Neural crest cell (in vitro differentiated cells): ENCODE results near the gene SPN. TPM values are rescaled to one million over a fixed set of nuclear protein-coding genes. Genes with fewer than 3 reads are reported as not detected.

ENCODE experiments used
- DNase-seq: peaks from one replicate; pipeline ENCODE4 v3.0.0; 2021; ENCODE audit warnings: low read depth, mixed read lengths, low spot score
- H3K27ac Mint-ChIP-seq: one replicate; pipeline ENCODE4 v1.8.0; 2021; ENCODE audit warnings: mild to moderate bottlenecking, mixed read lengths; ENCODE audit not compliant: unreplicated experiment
- H3K27me3 Mint-ChIP-seq: 2 replicates; pipeline ENCODE4 v1.8.0; 2021; ENCODE audit warnings: low read depth, mild to moderate bottlenecking, mixed read lengths
- H3K36me3 Mint-ChIP-seq: 2 replicates; pipeline ENCODE4 v1.8.0; 2021; ENCODE audit warnings: low read depth, mild to moderate bottlenecking, mixed read lengths
- H3K4me1 Mint-ChIP-seq: 2 replicates; pipeline ENCODE4 v1.8.0; 2021; ENCODE audit warnings: mixed read lengths
- H3K4me3 Mint-ChIP-seq: one replicate; pipeline ENCODE4 v1.8.0; 2021; ENCODE audit warnings: mild to moderate bottlenecking, mixed read lengths
- H3K9me3 Mint-ChIP-seq: 2 replicates; pipeline ENCODE4 v1.8.0; 2021; ENCODE audit warnings: mixed read lengths
- total RNA-seq: library from RNA; stranded (reverse); gene quantifications from 2 replicates; pipeline ENCODE4 v1.2.1, GENCODE V29; 2021
- TF ChIP-seq, protein P1 (sequence below): fragments of 200-600 bp; sonication (generic); conservative IDR thresholded peaks from 2 replicates; pipeline ENCODE4 v1.5.0; 2021; ENCODE audit warnings: antibody characterized with exemption, mild to moderate bottlenecking

Gene SPN
- total RNA-seq, 1 donor from 2014 or later, result 0.16 TPM

- Mint-ChIP-seq H3K9me3 (no peaks in the 10 kb centered on the region), H3K4me1 (peaks cover 11% of the 10 kb centered on the region), H3K27me3 (no peaks in the 10 kb centered on the region), H3K4me3 (no peak overlapping the region), H3K36me3 (no peaks in the 10 kb centered on the region), H3K27ac (no peak overlapping the region)
- no peak for DNase-seq
- TF ChIP-seq, protein P1, sequence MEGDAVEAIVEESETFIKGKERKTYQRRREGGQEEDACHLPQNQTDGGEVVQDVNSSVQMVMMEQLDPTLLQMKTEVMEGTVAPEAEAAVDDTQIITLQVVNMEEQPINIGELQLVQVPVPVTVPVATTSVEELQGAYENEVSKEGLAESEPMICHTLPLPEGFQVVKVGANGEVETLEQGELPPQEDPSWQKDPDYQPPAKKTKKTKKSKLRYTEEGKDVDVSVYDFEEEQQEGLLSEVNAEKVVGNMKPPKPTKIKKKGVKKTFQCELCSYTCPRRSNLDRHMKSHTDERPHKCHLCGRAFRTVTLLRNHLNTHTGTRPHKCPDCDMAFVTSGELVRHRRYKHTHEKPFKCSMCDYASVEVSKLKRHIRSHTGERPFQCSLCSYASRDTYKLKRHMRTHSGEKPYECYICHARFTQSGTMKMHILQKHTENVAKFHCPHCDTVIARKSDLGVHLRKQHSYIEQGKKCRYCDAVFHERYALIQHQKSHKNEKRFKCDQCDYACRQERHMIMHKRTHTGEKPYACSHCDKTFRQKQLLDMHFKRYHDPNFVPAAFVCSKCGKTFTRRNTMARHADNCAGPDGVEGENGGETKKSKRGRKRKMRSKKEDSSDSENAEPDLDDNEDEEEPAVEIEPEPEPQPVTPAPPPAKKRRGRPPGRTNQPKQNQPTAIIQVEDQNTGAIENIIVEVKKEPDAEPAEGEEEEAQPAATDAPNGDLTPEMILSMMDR, result no peak
These were observed 56.0 kb downstream of the SPN start for GRCh38 chr16:29719063-29719462.

Other genes with a start within 250 kb of the SPN start
- gene BOLA2, start 208.9 kb upstream of the SPN start, total RNA-seq, result 7.8 and 8.6 TPM in 2 replicates
- 43.1 and 67.3 TPM in 2 replicates for gene SLX1B, start 208.7 kb upstream of the SPN start, total RNA-seq
- 3.0 and 4.3 TPM in 2 replicates for gene SULT1A4, start 203.3 kb upstream of the SPN start, total RNA-seq
- 55.9 and 57.0 TPM in 2 replicates for gene NPIPB12, start 156.8 kb upstream of the SPN start, total RNA-seq
- gene QPRT, start 15.9 kb downstream of the SPN start, total RNA-seq, result 77.3 and 79.5 TPM in 2 replicates
- gene C16orf54, start 82.7 kb downstream of the SPN start, total RNA-seq, result not detected in 2 replicates
- not detected in 2 replicates for gene ZG16, start 115.0 kb downstream of the SPN start, total RNA-seq
- 162 and 173 TPM in 2 replicates for gene KIF22, start 127.5 kb downstream of the SPN start, total RNA-seq
- gene MAZ, start 143.3 kb downstream of the SPN start, total RNA-seq, result 605 and 635 TPM in 2 replicates
- 18.6 and 21.2 TPM in 2 replicates for gene PRRT2, start 148.9 kb downstream of the SPN start, total RNA-seq
- 47.6 and 48.4 TPM in 2 replicates for gene PAGR1, start 152.9 kb downstream of the SPN start, total RNA-seq
- gene MVP, start 157.2 kb downstream of the SPN start, total RNA-seq, result 1.6 and 2.1 TPM in 2 replicates
- gene CDIPT, start 200.0 kb downstream of the SPN start, total RNA-seq, result 37.5 and 40.6 TPM in 2 replicates
- gene SEZ6L2, start 236.3 kb downstream of the SPN start, total RNA-seq, result 8.7 and 9.3 TPM in 2 replicates
- gene ASPHD1, start 237.2 kb downstream of the SPN start, total RNA-seq, result 2.5 and 2.8 TPM in 2 replicates